ENCODE results near the gene COPE.

COPE gene

DNA sequence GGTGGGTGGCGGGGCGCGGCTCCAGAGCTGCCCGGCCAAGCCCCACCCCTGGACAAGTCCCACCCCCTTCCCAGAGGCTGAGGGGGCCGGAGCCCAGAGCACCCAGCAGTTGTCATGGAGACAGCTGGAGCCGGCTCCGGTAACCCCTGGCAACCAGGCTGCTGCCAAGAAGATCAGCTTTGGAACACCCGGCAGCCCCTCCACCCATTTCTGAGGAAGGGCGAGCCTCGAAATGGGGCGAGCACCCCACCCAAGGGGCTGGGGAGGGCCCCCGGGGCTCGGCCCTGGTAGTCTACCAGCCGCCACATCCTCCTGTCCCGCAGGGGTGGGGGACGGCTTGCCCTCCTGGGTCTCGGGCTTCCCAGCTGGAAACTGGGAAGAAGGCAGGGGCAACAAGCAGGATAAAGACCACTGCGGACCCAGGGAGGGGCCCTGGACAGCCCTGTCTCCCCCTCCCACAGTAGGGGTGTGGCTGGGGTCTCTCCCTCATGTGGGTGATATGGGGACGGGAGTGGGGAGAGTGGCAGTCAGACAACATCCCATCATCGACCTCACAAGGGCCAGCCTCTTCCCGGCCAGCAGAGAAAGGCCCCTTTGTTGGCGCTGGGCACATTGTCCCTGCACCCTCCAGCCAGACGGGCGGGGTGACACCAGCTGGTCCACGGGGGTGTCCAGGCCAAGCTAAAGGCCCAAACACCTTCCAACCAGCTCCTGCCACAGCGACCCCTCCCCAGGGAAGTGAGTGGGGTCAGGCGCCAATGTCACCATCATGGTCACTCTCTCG lies 24.7 kb downstream of the COPE start:
- DNase-seq: no peak

DNA sequence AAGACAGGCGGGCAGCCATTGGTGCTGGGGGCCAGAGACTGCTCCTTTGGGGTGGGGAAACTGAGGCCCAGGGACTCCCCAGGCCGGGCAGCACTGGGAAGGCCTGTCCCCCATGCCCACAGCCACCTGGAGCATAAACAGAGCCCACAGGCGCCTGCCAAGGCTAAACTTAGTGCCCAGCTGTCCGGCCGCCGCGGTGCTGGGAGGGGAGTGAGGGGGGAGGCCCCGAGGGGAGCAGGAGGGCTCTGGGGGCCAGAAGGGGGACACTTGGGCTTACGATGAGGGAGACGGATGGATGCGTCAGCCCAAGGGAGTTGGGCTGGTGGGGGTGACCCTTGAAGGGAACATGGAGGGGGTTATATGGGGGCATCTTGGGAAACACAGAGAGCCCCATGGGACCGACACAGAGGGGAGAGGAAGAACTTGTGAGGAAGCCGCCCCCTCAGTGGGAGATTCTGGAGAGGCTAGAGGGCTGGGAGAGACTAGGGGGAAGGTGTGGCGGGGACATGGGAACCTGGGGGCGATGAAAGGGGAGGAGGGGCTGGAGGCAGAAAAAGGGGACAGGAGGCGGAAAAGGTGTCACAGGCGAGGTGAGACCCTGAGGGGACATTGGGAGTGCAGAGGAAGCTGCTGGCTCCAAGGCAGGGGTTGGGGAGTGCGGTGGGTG lies 25.5 kb downstream of the COPE start:
- DNase-seq: no peak

DNA sequence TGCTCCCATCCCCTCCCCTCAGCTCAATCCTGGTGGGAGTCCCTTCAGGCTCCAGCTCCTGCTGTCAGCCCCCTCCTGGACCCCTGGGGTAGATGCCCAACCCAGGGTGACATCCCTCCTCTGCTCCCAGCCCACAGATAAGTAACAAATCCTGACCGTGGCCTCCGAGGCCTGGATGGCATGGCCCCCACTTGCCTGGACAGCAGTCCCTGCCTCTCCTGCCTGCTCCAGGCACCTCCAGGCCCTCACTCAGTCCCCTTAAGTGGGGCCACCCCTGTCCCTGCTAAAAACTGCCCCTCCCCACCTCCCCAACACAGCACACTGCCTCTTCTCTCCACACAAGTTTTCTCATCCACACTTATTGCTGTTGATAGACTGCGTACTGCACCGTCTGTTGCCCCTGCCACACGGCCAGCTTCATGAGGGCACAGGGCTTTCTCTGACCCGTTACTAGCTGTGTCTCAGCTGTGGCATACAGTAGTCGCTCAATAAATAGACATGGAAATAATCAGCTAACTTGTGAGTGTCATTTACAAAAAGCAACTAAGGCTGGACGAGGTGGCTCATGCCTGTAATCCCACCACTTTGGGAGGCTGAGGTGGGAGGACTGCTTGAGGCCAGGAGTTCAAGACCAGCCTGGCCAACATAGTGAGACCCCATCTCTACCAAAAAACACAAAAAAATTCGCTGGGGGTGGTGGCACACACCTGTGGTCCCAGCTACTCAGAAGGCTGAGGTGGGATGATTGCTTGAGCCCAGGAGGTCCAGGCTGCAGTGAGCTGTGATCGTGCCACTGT lies 29.0 kb downstream of the COPE start:
- DNase-seq: no peak

DNA sequence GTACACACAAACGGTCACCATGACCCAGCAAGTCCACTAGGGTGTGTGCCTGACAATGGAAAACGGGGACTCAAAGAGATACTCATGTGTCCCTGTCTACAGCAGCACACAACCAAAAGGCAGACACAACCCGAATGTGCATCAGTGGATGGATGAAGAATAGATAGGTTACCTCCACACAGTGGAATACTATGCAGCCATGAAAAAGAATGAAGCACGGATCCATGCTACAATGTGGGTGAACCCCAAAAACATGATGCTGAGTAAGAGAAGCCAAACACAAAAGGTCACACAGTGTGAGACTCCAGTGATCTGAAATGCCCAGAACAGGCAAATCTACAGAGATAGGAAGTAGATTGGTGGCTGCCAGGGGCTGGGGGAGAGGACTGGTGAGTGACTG lies 32.2 kb downstream of the COPE start:
- DNase-seq: no peak

DNA sequence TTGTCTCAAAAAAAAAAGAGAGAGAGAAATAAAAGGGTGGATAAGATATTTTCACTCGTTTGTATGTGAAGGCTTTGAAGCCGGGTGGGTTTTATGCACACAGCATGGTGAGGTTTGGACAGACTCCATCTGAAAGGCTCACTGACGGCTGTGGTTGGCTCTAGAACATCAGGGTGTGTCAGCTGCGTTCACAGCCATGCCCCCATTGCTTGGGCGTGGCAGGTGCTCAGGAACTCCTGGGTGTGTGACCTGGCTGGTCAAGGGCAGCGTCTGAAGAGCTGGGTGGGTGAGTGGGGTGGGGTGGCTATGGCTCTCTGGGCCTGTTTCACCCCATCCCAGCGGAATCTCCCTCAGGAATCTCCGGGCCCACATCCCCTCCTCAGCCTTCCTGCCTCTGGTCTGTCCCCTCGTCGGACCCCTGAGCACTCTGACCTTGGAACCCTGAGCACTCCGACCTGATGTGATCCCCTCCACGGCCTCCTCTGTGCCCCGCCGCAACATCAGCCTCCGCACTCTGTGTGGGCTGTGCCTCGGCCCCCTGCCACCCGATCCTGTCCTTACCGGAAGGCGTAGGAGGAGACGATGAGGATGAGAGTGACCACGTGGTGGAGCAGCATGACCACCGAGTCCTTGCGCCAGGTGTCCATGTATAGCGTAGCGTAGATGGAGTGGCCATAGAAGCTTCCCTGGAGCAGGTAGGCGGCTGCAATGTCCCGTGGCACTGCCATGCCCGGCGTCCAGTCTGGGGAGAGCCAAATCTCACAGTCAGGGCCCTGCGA lies 35.5 kb downstream of the COPE start:
- DNase-seq: no peak

DNA sequence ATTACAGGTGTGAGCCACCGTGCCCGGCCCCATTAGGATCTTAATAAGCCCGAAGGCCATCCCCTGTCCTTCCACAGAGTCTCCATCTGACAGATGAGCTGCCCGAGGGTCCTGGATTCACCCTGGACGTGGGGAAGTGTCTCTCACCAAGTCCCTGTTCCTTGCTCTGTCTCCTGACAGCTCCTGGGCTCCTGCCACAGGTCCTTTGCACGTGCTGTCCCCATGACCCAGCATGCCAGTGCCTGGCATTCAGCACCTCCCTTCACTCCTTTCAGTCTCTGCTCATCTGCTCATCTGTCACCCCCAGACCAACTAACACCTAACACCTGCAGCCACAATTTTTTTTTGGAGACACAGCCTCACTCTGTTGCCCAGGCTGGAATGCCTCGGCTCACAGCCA lies 37.7 kb downstream of the COPE start:
- no peak for DNase-seq

DNA sequence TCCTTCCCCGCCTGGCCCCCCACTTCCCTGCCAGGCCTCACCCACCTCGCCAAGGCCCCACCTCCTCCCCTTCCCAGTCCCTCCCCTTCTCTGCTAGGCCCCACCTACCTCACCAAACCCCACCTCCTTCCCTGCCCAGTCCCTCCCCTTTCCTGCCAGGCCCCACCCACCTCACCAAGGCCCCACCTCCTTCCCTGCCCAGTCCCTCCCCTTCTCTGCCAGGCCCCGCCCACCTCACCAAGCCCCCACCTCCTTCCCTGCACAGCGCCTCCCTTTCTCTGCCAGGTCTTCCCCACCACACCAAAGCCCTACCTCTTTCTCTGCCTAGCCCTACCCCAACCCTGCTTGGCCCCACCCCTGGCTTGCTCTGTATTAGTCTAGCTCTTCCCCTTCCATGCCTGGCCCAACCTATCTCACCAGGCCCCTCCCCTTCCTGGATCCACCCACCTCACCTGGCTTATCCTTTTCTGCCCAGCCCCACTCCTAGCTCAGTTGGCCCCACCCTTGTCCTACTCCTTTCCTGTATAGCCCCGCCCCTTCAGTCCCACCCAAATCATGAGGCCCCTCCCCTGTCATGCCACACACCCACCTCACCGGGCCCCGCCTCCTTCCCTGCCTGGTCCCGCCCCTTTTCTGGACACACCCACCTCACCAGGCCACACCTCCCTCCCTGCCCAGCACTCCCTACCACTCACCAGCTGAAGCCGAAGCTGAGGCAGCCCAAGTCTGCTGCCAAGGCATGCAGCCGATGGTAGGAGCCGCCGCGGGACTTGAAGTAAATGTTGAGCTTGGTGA lies 39.4 kb downstream of the COPE start:
- no peak for DNase-seq

DNA sequence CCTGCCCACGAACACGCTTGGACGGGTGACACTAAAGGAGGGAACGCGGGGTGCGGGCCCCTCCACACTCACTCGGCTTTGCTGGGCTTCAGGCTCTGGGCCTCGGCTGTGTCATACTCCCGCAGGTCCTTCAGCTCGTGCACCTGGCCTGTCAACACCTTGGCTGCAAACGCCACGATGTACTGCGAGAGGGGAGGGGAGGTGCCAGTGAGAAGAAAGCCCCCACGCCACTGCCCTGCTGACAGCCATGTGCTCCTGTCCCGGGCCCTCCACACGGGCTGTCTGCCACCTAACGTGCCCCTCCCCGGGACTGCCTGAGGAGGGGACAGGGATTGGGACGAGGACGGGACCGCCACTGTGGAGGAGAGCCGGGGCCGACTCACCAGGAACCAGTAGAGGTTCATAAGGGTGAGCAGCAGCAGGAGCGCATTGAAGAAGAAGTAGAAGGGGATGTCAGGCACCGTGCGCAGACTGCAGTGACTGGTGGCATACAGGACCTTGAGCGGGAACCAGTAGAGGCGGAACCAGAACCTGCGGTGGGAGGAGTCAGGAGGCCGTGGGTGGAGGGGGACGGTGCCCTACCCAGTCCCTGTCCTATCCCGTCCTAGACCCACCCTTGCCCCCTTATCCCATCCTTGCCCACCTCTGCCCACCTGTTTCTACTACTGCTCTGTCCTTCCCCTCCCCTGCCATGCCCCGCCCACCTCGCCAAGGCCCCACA lies 40.2 kb downstream of the COPE start:
- no peak for DNase-seq

DNA sequence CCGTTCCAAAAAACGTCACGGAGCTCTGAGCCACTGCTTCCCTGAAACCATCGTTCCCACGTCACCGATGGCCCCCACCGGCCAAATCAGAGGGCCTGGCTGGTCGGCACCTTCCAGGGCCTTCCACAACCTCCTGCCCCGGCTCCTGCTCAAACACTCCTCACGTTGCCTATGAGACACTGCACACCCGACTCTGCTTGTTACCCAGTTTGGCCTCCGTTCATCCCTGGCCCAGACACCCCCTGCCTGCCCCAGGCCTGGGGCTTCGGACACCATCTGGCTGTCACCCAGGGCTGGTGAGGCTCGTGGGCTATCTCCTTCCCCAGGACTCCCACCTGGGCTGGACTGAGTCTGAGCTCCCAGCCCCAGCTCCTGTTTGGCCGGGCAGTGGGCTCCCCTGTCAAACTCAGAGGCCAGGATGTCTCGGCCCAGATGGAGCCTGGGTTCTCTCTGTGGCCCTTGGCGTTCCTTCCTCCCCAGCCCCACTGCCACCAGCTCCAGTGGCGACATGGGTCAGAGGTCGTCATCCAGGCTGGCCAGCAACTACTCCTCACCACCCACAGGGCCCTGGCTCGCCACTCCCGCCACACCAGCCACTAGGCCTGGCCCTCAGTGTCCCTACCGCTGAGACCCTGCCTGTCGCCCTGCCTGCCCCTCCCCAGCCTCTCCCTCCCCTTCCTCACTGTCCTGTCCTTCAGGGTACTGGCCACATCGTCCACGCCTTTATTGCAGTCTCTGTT lies 41.0 kb downstream of the COPE start:
- no peak for DNase-seq

DNA sequence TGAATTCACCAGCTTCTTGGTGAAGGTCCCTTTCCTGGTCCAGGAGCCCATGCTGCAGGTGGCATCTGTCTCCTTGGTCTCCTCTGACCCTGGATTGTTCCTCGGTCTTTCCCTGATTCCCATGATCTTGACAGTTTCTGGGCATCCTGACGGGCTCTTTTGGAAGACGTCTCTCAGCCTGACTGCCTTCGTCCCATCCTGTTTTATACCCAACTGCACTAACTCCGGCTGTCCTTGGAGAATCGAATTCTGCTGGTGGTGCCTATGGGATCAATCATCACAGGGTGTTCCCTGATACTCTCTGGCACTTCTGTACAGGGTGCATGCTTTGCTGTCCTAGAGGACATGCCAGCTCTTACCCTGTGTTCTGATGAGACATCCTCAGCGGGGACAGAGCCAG lies 42.3 kb downstream of the COPE start:
- DNase-seq: no peak

DNA sequence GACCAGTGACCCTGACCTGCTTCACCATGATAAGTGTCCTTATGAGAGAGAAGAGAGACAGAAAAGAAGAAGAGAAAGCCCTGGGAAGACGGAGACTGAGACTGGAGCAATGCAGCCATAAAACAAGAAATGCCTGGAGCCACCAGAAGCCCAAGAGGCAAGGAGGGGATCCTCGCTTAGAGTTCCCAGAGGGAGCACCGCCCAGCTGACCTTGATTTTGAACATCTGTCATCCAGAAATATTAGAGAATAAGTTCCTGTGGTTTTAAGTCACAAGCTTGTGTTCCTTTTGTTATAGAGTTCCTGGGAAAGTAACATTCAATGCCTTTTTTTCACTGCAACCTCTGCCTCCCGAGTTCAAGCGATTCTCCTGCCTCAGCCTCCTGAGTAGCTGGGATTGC lies 43.5 kb downstream of the COPE start:
- no peak for DNase-seq

DNA sequence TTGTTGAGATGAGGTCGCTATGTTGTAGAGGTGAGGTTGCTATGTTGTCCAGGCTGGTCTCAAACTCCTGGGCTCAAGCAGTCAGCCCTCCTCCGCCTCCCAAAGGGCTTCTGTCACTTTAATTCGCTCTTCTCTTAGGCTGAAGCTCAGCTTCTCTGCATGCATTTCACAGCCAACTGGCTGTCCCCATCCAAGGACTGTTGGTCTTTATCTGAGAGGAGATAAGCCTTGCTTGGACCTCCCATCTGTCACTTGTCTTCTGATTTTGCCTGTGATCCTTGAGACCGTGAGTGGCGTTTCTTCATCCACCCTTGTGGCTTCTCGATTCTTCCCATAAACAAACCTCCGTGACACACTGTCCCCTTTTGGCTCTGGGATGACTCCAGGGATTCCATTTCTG lies 47.6 kb downstream of the COPE start:
- no peak for DNase-seq

DNA sequence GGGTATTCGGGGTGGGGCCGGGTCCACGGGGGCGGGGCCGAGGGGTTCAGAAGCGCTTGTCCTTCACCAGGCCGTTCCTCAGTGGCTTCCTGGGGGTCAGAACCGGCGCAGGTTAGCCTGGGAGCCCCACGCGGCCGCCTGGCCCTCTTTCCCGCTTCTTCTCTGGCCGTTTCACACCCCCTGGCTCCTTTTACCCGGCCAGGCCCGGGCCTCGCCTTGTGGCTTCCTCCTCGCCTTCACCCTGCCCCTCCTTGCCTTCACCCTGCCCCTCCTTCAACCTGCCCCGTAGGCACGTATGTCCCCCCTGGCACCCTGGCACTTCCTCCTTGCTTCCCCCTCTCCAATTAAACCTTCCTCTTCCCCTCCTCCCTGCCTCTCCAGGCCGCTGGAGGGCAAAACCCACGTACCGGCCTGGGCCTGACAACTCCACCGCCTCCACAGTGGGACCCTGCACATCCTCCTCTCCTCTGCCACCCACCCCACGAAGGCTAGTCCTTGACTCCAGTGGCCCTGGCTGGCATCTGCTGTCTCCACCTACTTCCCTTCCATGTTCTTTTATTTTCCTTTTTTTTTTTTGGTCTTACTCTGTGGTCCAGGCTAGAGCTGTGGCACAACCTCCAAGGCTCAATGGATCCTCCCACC lies 48.5 kb downstream of the COPE start:
- no peak for DNase-seq

DNA sequence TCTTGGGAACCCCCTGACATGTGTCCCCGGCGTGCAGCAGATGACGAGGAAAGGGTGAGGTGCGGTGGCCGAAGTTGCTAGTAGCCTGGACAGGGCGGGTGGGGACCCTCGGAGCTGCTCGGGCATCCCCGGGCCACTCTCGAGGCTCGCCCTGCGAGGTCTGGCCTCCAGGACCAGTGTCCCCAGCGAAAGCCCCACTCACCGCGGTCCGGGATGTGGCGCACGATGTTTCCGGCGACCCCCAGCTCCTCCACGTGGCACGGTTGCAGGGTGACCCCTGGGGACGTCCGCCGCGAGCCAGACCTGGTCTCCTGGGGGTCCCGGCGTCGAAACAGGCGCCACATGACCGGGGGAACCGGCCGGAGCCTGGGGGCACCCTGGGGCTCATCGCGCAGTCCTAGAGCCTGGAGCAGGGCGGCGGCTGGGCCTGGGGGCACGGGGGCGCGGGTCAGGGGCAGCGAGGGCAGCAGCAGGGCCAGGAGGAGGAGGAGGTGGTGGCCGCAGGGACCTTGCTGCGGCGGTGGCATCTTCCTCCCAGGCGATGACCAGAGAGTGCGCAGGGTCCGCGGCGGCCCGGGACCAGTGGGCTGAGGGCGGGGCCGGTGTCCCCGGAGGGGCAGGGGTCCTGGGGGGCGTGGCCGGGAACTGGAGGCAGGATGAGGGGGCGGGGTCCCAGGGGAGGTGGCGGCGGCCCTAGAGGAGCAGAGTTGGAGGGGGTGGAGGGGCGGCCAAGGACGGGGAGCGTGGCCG lies 49.2 kb downstream of the COPE start:
- no peak for DNase-seq

DNA sequence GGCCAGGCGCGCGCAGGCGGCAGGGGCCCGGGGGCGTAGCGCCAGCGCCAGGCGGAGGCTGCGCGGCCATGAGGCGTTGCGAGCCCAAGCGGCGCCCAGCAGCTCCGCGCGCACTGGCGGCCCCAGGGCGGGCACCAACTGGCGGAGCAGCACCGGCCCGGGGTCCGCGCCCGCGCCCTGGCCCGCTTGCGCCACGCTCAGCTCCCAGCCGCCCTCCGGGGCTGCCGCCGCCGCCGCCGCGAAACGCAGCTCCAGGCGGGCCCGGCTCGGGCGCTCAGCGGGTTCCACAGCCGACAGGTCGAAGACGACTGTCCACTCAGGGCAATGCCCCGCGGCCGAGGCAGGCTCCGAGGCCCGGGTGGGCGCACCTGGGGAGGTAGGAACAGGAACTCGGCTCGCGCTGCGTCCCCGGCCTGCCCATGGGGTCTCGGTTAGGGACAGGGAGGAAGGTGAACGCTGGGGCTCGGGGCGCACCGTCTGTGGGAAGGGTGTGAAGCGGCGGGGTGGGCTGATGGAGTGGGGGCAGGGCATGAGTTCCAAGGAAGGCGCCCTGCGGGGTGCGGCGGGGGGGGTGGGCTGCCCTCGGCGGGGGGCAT lies 50.1 kb downstream of the COPE start:
- DNase-seq: no peak

DNA sequence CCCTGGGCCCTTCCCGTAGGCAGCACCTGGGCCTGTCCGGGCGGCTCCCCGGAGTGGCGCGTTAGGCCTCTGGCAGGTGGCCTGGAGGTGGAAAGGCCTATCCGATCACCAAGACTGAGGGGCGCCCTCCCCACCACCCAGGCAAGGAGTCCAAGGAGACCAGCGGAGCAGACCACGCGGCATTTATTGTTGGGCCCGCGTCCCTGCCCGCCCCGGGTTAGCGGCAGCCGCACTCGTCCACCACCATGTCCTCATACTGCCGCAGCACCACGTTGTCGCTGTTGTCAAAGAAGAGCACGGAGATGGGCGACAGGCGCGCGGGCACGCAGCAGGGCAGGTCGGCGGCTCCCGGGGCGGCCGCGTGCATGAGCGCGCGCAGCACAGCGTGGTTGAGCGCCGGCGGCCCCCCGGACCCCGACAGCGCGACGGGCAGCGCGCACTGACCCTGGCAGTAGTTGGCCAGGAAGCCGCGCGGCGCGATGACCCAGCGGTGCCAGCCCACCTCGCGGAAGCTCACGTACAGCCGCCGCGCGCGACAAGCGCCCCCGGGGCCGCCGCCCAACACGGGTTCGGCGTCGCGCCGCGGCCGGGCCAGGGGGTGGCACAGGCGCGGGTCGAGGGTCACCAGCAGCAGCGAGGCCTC lies 50.7 kb downstream of the COPE start:
- DNase-seq: no peak

DNA sequence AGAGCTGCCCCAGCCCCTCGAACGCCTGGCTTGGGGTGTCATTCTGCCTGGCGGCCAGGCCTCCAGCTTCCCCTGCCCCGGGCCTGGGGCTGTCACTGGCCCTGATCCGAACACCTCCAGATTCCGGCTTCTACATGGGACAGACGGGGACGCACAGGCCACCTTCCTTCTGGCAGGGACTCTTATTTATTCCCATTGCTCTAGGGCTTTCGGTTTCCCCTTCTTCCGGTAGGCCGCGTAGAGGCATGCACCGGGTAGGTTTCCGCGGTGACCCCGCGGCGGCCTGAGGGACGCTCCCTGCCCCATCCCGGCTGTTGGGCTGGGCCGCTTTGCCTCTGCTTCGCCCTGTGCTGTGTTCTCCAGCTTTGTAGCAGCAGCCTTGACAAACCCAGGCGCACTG lies 51.4 kb downstream of the COPE start:
- no peak for DNase-seq

DNA sequence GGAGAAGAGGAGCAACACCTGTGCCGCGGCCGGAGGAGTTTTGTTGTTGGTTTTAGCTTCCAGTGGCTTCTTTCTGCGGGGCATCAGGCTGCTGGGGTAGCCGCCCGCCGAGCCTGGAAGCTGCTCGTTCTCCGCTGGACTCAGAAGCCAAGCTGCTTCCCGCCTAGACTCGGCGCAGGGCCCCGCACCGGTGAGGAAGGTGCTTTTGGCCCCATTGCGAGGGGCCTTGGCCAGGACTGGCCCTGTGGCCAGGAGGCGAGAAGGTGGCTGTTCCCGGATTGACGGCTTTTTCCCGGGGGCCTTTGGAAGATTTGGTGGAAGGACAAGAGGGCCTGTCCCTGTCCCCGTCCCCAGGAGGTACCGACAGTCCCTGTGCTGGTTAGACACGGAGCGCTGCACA lies 52.0 kb downstream of the COPE start:
- no peak for DNase-seq

DNA sequence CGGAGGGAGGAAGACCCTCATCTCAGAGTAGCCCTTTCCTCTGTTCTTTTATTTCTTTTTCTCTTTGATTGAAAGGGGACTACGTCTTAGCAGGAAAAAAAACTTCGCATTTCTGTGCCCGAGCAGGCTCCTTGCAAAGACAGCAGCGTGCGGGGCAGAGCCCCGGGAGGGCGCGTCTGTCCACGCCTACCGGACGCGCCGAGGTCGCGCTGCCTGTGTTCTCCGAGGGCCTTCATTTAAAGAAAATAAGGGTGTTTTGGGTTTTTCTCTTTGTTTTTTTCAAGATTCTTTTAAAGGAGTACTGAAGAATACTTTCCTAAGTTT lies 52.4 kb downstream of the COPE start:
- no peak for DNase-seq

All from activated T-cell treated with anti-CD3 and anti-CD28 coated beads for 4 hours (primary cell).